ENCODE data around the gene EIF3D.

The EIF3D gene

DNA sequence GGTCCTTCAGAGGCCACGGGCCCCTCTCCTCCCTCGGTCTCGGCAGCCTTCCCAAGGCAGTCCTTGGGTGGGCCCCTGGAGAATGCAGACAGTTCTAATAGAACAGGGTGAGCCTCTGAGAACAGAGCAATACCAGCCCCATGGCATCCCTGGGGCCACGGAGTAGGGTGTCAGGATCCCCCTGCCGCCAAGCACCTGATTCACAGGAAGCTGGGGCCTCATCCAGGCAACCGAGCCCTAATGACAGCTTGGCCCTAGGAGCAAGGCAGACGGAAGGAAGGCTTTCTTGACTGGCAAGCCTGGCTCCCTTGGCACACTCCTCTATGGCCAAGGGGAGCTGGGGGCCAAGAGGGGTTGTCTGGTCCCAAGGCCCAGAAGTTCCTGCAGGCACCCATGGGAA, 62.7 kb downstream of the EIF3D start:
- DNase-seq (ENCODE audit: low read depth, low spot score): no peak

GRCh38 chr22:36465232-36466021, 63.5 kb downstream of the EIF3D start:
- no peak for DNase-seq (ENCODE audit: low read depth, low spot score)

- DNase-seq (ENCODE audit: low read depth, low spot score): no peak
Measured at GRCh38 chr22:36464715-36465231, 64.2 kb downstream of the EIF3D start.

DNA sequence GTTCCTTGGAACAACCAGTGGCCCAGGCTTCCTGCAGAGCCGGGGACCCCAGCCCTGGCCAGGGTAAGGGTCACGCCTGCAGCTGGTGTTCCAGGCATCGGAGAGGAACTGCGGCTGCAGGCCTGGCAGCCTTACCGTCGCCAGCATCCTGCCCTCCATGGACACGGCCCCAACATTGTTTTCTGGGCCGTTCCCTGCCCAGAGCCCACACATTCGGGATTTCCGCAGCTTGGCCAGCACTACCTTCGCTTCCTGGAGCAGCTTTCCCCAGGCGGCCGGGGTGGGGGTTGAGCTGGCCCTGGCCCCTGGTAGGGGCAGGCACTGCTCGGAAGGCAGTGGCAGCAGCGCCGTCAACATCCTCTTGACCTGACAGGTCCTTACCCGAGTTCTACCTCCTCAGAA, 65.2 kb downstream of the EIF3D start:
- no peak for DNase-seq (ENCODE audit: low read depth, low spot score)

DNA sequence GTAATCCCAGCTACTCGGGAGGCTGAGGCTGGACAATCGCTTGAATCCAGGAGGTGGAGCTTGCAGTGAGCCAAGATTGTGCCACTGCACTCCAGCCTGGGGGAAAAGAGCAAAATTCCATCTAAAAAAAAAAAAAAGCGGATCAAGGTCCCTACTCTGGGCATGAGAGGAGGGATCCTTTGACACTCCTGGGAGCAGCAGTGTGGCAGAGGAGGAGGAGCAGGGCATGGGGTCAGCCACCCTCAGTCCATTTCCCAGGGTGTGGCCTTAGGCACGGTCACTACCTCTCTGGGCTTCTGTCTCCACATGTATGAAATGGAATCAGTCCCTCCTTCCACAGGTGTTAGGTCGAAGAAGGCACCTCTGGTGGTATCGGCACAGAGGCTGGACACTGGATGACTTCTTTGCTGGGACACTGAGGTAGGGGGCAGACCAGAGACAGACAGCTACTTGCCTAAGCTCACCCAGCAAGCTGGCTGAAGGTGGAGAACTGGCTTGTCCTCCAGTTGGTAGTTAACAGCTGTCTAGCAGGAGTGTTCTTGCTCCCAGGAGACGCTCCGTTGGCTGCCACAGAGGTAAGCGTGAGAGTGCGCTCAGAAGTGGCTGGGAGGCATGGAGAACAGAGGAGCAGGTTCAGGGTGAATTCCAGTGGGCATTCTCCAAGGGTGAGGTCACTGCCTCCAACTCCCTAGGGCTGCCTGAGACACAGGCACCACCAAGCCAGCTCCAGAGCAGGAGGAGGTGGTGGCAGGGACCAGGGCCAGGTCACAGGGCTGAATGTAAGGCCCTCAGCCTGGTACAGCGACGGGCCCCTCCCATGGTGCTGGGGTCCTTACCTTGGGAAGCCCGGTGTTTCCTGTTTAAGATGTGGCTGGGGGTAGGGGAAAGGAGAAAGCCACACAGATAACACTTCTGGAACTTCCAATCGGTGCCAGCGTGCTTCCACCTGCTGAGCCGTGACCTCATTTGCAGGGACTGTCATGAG, 67.0 kb downstream of the EIF3D start:
- no peak for DNase-seq (ENCODE audit: low read depth, low spot score)
